ENCODE results near the gene KLKB1. TPM values are rescaled to one million over a fixed set of nuclear protein-coding genes. Genes with fewer than 3 reads are reported as not detected.
A peak's percentile ranks its signal among the peaks of the same experiment; 100 is the strongest.

The KLKB1 gene
- total and polyA plus RNA-seq, 3 donors from 2014 or later, result 2.7 to 4.4 (median 3.5) TPM

GRCh38 chr4:186204103-186204559 is 23.2 kb upstream of the KLKB1 start:
- Histone ChIP-seq H3K36me3 (ENCODE audit: low read depth, missing control alignments) (no peaks in the 10 kb centered on the region), H3K27me3 (no peaks in the 10 kb centered on the region), H3K9me3 (no peaks in the 10 kb centered on the region), H3K4me1 (no peaks in the 10 kb centered on the region), H3K27ac (peak overlapping the region in 1 of 2 donors; percentile 50), H3K4me3 (peak overlapping the region; percentile 0 to 51)
- TF ChIP-seq POLR2A (IDR thresholded peaks at IDR 0.05) (no peak), CTCF (IDR thresholded peaks at IDR 0.05) (no peak)
- WGBS, 2 donors, result 58 to 63% methylated on average over 40 to 45 of the region's 45 CpGs
- DNase-seq, result peak; percentile 69
- intact Hi-C loops (cut with DNase I; ENCODE audit: low total_unique reads), result no loop called here

GRCh38 chr4:186204686-186205085 is 22.6 kb upstream of the KLKB1 start:
- intact Hi-C loops (cut with DNase I; ENCODE audit: low total_unique reads), result no loop called here
- peak; percentile 28 for DNase-seq
- peak overlapping the region in 1 of 2 donors; percentile 50 for H3K27ac ChIP-seq
- no peaks in the 10 kb centered on the region for H3K9me3 ChIP-seq
- H3K36me3 ChIP-seq (ENCODE audit: low read depth, missing control alignments), result no peaks in the 10 kb centered on the region
- 60 to 81% methylated on average over 12 to 13 of the region's 13 CpGs for WGBS, 2 donors
- TF ChIP-seq POLR2A (IDR thresholded peaks at IDR 0.05) (no peak), CTCF (IDR thresholded peaks at IDR 0.05) (no peak)
- H3K4me1 ChIP-seq, result no peaks in the 10 kb centered on the region
- peak overlapping the region; percentile 0 to 51 for H3K4me3 ChIP-seq
- H3K27me3 ChIP-seq, result no peaks in the 10 kb centered on the region

- Histone ChIP-seq H3K9me3 (no peaks in the 10 kb centered on the region), H3K27me3 (no peaks in the 10 kb centered on the region), H3K27ac (no peak overlapping the region), H3K36me3 (ENCODE audit: low read depth, missing control alignments) (no peaks in the 10 kb centered on the region), H3K4me1 (no peaks in the 10 kb centered on the region), H3K4me3 (no peak overlapping the region)
- DNase-seq, result no peak
- 57 to 66% methylated on average over 8 of the region's 8 CpGs for WGBS, 2 donors
- TF ChIP-seq POLR2A (IDR thresholded peaks at IDR 0.05), result no peak
- no peak for TF ChIP-seq CTCF (IDR thresholded peaks at IDR 0.05)
- intact Hi-C loops (cut with DNase I; ENCODE audit: low total_unique reads), result no loop called here
Observed at GRCh38 chr4:186205156-186205555, 22.2 kb upstream of the KLKB1 start.

GRCh38 chr4:186216465-186217024 is 10.8 kb upstream of the KLKB1 start:
- H3K27me3 ChIP-seq, result no peaks in the 10 kb centered on the region
- H3K4me1 ChIP-seq, result no peaks in the 10 kb centered on the region
- 79 to 80% methylated on average over 8 of the region's 8 CpGs for WGBS, 2 donors
- intact Hi-C loops (cut with DNase I; ENCODE audit: low total_unique reads), result no loop called here
- H3K27ac ChIP-seq, result no peak overlapping the region
- DNase-seq, result no peak
- no peak overlapping the region for H3K4me3 ChIP-seq
- no peaks in the 10 kb centered on the region for H3K36me3 ChIP-seq (ENCODE audit: low read depth, missing control alignments)
- no peaks in the 10 kb centered on the region for H3K9me3 ChIP-seq
- no peak for TF ChIP-seq POLR2A (IDR thresholded peaks at IDR 0.05)
- TF ChIP-seq CTCF (IDR thresholded peaks at IDR 0.05), result no peak

- 42 to 71% methylated on average over 1 of the region's 1 CpG for WGBS, 2 donors
- intact Hi-C loops (cut with DNase I; ENCODE audit: low total_unique reads), result no loop called here
Observed at GRCh38 chr4:186217733-186218293, 9.5 kb upstream of the KLKB1 start.

More at GRCh38 chr4:186217733-186218293, 9.5 kb upstream of the KLKB1 start:
- Histone ChIP-seq H3K4me1 (no peaks in the 10 kb centered on the region), H3K27me3 (no peaks in the 10 kb centered on the region), H3K27ac (no peak overlapping the region), H3K4me3 (no peak overlapping the region), H3K9me3 (no peaks in the 10 kb centered on the region), H3K36me3 (ENCODE audit: low read depth, missing control alignments) (no peaks in the 10 kb centered on the region)
- TF ChIP-seq POLR2A (IDR thresholded peaks at IDR 0.05), result no peak
- no peak for TF ChIP-seq CTCF (IDR thresholded peaks at IDR 0.05)
- no peak for DNase-seq
